Endothelial cell of umbilical vein (primary cell): ENCODE measurements around the gene RGS17. TPM values are rescaled to one million over a fixed set of nuclear protein-coding genes. Genes with fewer than 3 reads are reported as not detected.

Experiments
- BruUV-seq: library from RNA; stranded (reverse); fragments of 400-500 nt; replicated peaks from 2 replicates; lab custom pipeline; 2021; lab: Mats Ljungman, UMichigan
- CTCF ChIA-PET: fragments of 300-600, 350-600 bp; sonication (Branson Sonifier 250); formaldehyde crosslinking; loops from one replicate; lab custom pipeline; 2021; ENCODE audit warnings: antibody characterized with exemption, inconsistent platforms; lab: Charles Lee
- POLR2A ChIA-PET: fragments of 300-600, 350-600 bp; sonication (Branson Sonifier 250); formaldehyde crosslinking; loops from one replicate; lab custom pipeline; 2021; ENCODE audit warnings: antibody characterized with exemption, inconsistent platforms; lab: Charles Lee
- DNase-seq: peaks from one replicate; pipeline ENCODE4 v3.0.0-alpha.2; 2011; ENCODE audit warnings: low read depth, low spot score
- FAIRE-seq: peaks from 2 replicates; lab custom pipeline; 2011; peaks lifted over from hg19 to GRCh38; lab: Jason Lieb, UNC
- H2AFZ ChIP-seq: 2 replicates; pipeline ENCODE4 v1.6.0; 2012; ENCODE audit warnings: low read depth, low read length, control low read depth, inconsistent platforms
- H3K27ac ChIP-seq: 2 replicates; pipeline ENCODE4 v1.5.1; 2011; ENCODE audit warnings: low read depth, mild to moderate bottlenecking, control low read depth, low read length, moderate library complexity; ENCODE audit not compliant: insufficient read depth
- H3K27me3 ChIP-seq, 2 experiments: 2 replicates each; pipeline versions ENCODE4 v1.6.0 to v1.6.1; 2011; ENCODE audit warnings: low read length in 2 of 2, mixed read lengths in 1 of 2; ENCODE audit not compliant: control insufficient read depth in 2 of 2, insufficient read depth in 2 of 2
- H3K36me3 ChIP-seq, 2 experiments: 2 replicates in 1 of 2; 3 replicates in 1 of 2; pipeline ENCODE4 v1.5.1; 2011; ENCODE audit warnings: low read length in 2 of 2, mild to moderate bottlenecking in 1 of 2, moderate library complexity in 1 of 2; ENCODE audit not compliant: control insufficient read depth in 2 of 2, insufficient read depth in 2 of 2; ENCODE audit errors: extremely low read depth in 1 of 2
- H3K4me1 ChIP-seq: 3 replicates; pipeline ENCODE4 v1.5.1; 2011; ENCODE audit warnings: mild to moderate bottlenecking, low read length; ENCODE audit not compliant: control insufficient read depth, insufficient read depth; ENCODE audit errors: extremely low read depth
- H3K4me2 ChIP-seq: 2 replicates; pipeline ENCODE4 v1.6.1; 2011; ENCODE audit warnings: low read length, control low read depth, mixed read lengths; ENCODE audit not compliant: insufficient read depth
- H3K4me3 ChIP-seq, 3 experiments: fragments of 200-600 bp in 1 of 3; sonication (generic), shearing (Covaris generic) in 1 of 3; replicated peaks in 1 of 3; 2 replicates each; pipeline ENCODE4 v1.5.1; 2011 to 2016; ENCODE audit warnings: control low read depth in 3 of 3, low read length in 3 of 3, mild to moderate bottlenecking in 2 of 3, inconsistent platforms in 1 of 3, low read depth in 1 of 3, moderate library complexity in 1 of 3; ENCODE audit not compliant: insufficient read depth in 1 of 3
- H3K79me2 ChIP-seq: 2 replicates; pipeline ENCODE4 v1.6.0; 2012; ENCODE audit warnings: low read length, inconsistent platforms; ENCODE audit not compliant: control insufficient read depth, insufficient read depth
- H3K9ac ChIP-seq: replicated peaks from 2 replicates; pipeline ENCODE3; 2011; ENCODE audit warnings: low read length, control low read depth; ENCODE audit not compliant: insufficient read depth; ENCODE audit errors: extremely low read depth
- H3K9me1 ChIP-seq: replicated peaks from 3 replicates; pipeline ENCODE4 v1.6.0; 2011; ENCODE audit warnings: mild to moderate bottlenecking, low read length; ENCODE audit not compliant: control insufficient read depth, insufficient read depth; ENCODE audit errors: extremely low read depth
- H3K9me3 ChIP-seq: replicated peaks from 2 replicates; pipeline ENCODE4 v1.5.1; 2012; ENCODE audit warnings: low read length, inconsistent platforms; ENCODE audit not compliant: control insufficient read depth, insufficient read depth
- H4K20me1 ChIP-seq: replicated peaks from 2 replicates; pipeline ENCODE3; 2011; ENCODE audit warnings: mild to moderate bottlenecking, low read length; ENCODE audit not compliant: control insufficient read depth, insufficient read depth; ENCODE audit errors: extremely low read depth
- FOS ChIP-seq: IDR thresholded peaks from 2 replicates; pipeline ENCODE4 v1.6.1; 2011; ENCODE audit warnings: mild to moderate bottlenecking, low read length, moderate library complexity, borderline replicate concordance; ENCODE audit not compliant: insufficient read depth
- POLR2A ChIP-seq: IDR thresholded peaks from 2 replicates; pipeline ENCODE4 v1.6.1; 2012; ENCODE audit warnings: low read depth, mild to moderate bottlenecking, control low read depth, low read length
- dilution Hi-C: fragments of 300-500 bp; cut with MboI; formaldehyde crosslinking; loops from one replicate; pipeline ENCODE4 v1.15.0; 2019; ENCODE audit warnings: low sequenced_read_pairs; ENCODE audit not compliant: extremely low pct_ligation_motif_present
- intact Hi-C: fragments of 100-400 bp; cut with micrococcal nuclease; formaldehyde crosslinking; loops from one replicate; pipeline ENCODE4 v1.10.0; 2022
- polyA plus RNA-seq, 4 experiments: library from polyadenylated mRNA; depleted of rRNA in 3 of 4; stranded (reverse) in 3 of 4; unstranded in 1 of 4; fragments of >200 nt; gene quantifications; 2 replicates each; pipeline versions ENCODE4 v1.2.1 to v1.2.3, GENCODE V29; 2011 to 2012; ENCODE audit warnings: missing spikeins in 1 of 4
- total RNA-seq: library from RNA; stranded (reverse); gene quantifications from 2 replicates; pipeline ENCODE4 v1.2.3, GENCODE V29; 2021
- TF ChIP-seq, protein P1 (sequence below): IDR thresholded peaks from 2 replicates; pipeline ENCODE4 v1.6.1; 2011; ENCODE audit not compliant: insufficient read depth, insufficient read length

RGS17 gene
- total and polyA plus RNA-seq, 2 donors (not counting 3 experiments of a cell fraction or from before 2014, with no cell fraction given) = 0.40 to 1.1 TPM

GRCh38 chr6:153044295-153044694, 86.8 kb downstream of the RGS17 start:
- Histone ChIP-seq H3K4me1 (peaks cover 8% of the 10 kb centered on the region), H3K4me2 (peak overlapping the region; percentile 42), H3K9ac (no peak overlapping the region), H3K79me2 (no peaks in the 10 kb centered on the region), H2AFZ (no peak overlapping the region), H3K27ac (no peak overlapping the region), H3K4me3 (no peak overlapping the region), H4K20me1 (no peaks in the 10 kb centered on the region), H3K9me1 (no peaks in the 10 kb centered on the region), H3K36me3 (no peaks in the 10 kb centered on the region), H3K9me3 (no peaks in the 10 kb centered on the region), H3K27me3 (no peaks in the 10 kb centered on the region)
- FAIRE-seq = peak; percentile 12
- no TSS peak for BruUV-seq
- TF ChIP-seq FOS = peak; percentile 42
- TF ChIP-seq POLR2A = no peak
- TF ChIP-seq, protein P1, sequence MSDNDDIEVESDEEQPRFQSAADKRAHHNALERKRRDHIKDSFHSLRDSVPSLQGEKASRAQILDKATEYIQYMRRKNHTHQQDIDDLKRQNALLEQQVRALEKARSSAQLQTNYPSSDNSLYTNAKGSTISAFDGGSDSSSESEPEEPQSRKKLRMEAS = no peak
- ChIA-PET POLR2A (no interaction called here), CTCF (interaction anchor here (0.8 to 1.5 kb wide), 2 partner anchors 12 kb away, joined by 5 read pairs; no protein-coding TSS in a partner anchor)
- intact Hi-C loops (no loop called here), dilution Hi-C loops (no loop called here)
- DNase-seq = peak; percentile 36

DNA sequence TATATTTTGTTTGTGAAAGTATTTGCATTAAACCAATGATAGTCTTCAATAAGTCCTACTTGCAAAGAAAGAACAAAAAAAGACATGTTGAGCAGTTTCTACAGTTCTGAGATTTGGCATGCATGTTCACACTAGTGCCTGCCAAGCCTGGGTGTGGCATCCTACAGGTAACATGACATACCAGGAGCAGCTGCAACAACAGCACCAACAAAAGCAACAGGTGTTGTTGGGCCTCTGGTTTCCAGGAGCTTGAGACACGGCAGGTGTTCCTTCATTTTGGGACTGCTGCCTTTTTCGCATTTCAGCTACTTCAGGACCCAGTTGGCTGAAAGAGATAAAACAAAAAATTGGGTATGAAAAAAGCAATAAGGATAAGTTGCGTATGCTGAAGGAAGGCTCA, 87.4 kb downstream of the RGS17 start:
- POLR2A ChIA-PET = no interaction called here

More for the DNA sequence above, 87.4 kb downstream of the RGS17 start:
- no TSS peak for BruUV-seq
- CTCF ChIA-PET = interaction anchor here (0.8 kb wide), 1 partner anchor 11 kb away, joined by 5 read pairs; no protein-coding TSS in a partner anchor
- H3K4me1 ChIP-seq = peaks cover 8% of the 10 kb centered on the region
- no peak overlapping the region for H2AFZ ChIP-seq
- intact Hi-C loops = no loop called here
- FAIRE-seq (no peak), DNase-seq (no peak)
- no peaks in the 10 kb centered on the region for H3K36me3 ChIP-seq
- no peaks in the 10 kb centered on the region for H3K79me2 ChIP-seq
- H3K4me3 ChIP-seq = no peak overlapping the region
- dilution Hi-C loops = no loop called here
- no peaks in the 10 kb centered on the region for H3K9me1 ChIP-seq
- H3K4me2 ChIP-seq = peak overlapping the region; percentile 42
- H3K27me3 ChIP-seq = no peaks in the 10 kb centered on the region
- no peak overlapping the region for H3K9ac ChIP-seq
- no peaks in the 10 kb centered on the region for H3K9me3 ChIP-seq
- H3K27ac ChIP-seq = no peak overlapping the region
- H4K20me1 ChIP-seq = no peaks in the 10 kb centered on the region
- TF ChIP-seq, protein P1 = no peak
